HG03342 (cell line): ENCODE results near the gene CCM2.
"Not testable (repeated sequence)": the region's sequence is repeated elsewhere in the genome, so short reads cannot be mapped to it uniquely, and the experiment has no call there.

ENCODE experiments used
- ATAC-seq: cut with Tn5 transposase; IDR thresholded peaks from one replicate; pipeline ENCODE4 v1.9.1; 2021; ENCODE audit warnings: mild to moderate bottlenecking, moderate library complexity; ENCODE audit not compliant: unreplicated experiment

The CCM2 gene

GRCh38 chr7:44998153-44998871 lies 1.7 kb upstream of the CCM2 start:
- ATAC-seq = no peak

GRCh38 chr7:44999245-45000092 lies 532 bp upstream of the CCM2 start:
- peak; percentile 74 for ATAC-seq

- peak; percentile 29 for ATAC-seq
These were observed 1.2 kb downstream of the CCM2 start for GRCh38 chr7:45001138-45001694.

- no peak for ATAC-seq
These were observed 1.8 kb downstream of the CCM2 start for GRCh38 chr7:45001826-45002225.

GRCh38 chr7:45003789-45004188 lies 3.8 kb downstream of the CCM2 start:
- ATAC-seq = no peak

- ATAC-seq = no peak
These were observed 7.1 kb downstream of the CCM2 start for GRCh38 chr7:45007106-45007505.

GRCh38 chr7:45007571-45008328 lies 7.7 kb downstream of the CCM2 start:
- peak; percentile 48 for ATAC-seq

- no peak for ATAC-seq
These were observed 13.5 kb downstream of the CCM2 start for GRCh38 chr7:45013465-45013967.

GRCh38 chr7:45015313-45015712 lies 15.3 kb downstream of the CCM2 start:
- no peak for ATAC-seq

GRCh38 chr7:45017253-45017652 lies 17.3 kb downstream of the CCM2 start:
- ATAC-seq = no peak

GRCh38 chr7:45020915-45021314 lies 20.9 kb downstream of the CCM2 start:
- no peak for ATAC-seq

GRCh38 chr7:45021604-45022296 lies 21.7 kb downstream of the CCM2 start:
- ATAC-seq = peak; percentile 66

- no peak for ATAC-seq
These were observed 24.2 kb downstream of the CCM2 start for GRCh38 chr7:45024126-45024744.

GRCh38 chr7:45025473-45025872 lies 25.5 kb downstream of the CCM2 start:
- ATAC-seq = not testable (repeated sequence)

- no peak for ATAC-seq
These were observed 26.0 kb downstream of the CCM2 start for GRCh38 chr7:45026013-45026412.

GRCh38 chr7:45026984-45027773 lies 27.2 kb downstream of the CCM2 start:
- ATAC-seq = no peak

GRCh38 chr7:45027774-45028114 lies 27.7 kb downstream of the CCM2 start:
- no peak for ATAC-seq

- ATAC-seq = no peak
These were observed 28.3 kb downstream of the CCM2 start for GRCh38 chr7:45028138-45028919.
